ENCODE results near the gene NOL8.

DNA sequence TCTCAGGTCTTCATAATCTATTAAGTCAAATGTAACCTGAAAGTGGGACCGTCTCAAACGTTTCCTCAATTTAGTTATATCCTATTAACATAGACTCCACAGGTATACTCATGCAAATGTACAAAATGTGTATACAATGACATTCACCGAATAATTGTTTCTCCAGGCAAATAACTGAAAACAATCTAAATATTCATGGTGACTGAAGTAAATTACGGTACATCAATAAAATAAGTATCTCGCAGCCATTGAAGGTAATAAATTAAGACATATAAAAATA is 32.1 kb downstream of the NOL8 start:
- no peak for TF ChIP-seq CTCF (IDR thresholded peaks at IDR 0.05)
- TF ChIP-seq POLR2AphosphoS5 (IDR thresholded peaks at IDR 0.05): no peak
- TF ChIP-seq POLR2A (IDR thresholded peaks at IDR 0.05): no peak
